Karpas-422 (cell line): Measurements from ENCODE around the gene SPEF2. TPM values are rescaled to one million over a fixed set of nuclear protein-coding genes. Genes with fewer than 3 reads are reported as not detected.

Experiments used
- DNase-seq: peaks from one replicate; pipeline ENCODE4 v3.0.0-alpha.2; 2015
- H2AFZ ChIP-seq: fragments of 200-600 bp; sonication (generic); 2 replicates; pipeline ENCODE4 v1.6.1; 2014; ENCODE audit warnings: antibody characterized with exemption, low read length, mixed read lengths
- H3K27ac ChIP-seq: fragments of 200-600 bp; sonication (generic); 2 replicates; pipeline ENCODE4 v1.5.1; 2014; ENCODE audit warnings: mild to moderate bottlenecking, low read length, moderate library complexity
- H3K27me3 ChIP-seq: fragments of 200-600 bp; sonication (generic); 2 replicates; pipeline ENCODE4 v1.6.1; 2014; ENCODE audit warnings: low read length, mixed read lengths
- H3K36me3 ChIP-seq: fragments of 200-600 bp; sonication (generic); 2 replicates; pipeline ENCODE4 v1.6.1; 2014; ENCODE audit warnings: low read length, mixed read lengths; ENCODE audit not compliant: insufficient read depth
- H3K4me1 ChIP-seq: fragments of 200-600 bp; sonication (generic); 2 replicates; pipeline ENCODE4 v1.6.1; 2014; ENCODE audit warnings: mild to moderate bottlenecking, low read length, mixed read lengths
- H3K4me2 ChIP-seq: fragments of 200-600 bp; sonication (generic); 2 replicates; pipeline ENCODE4 v1.6.1; 2014; ENCODE audit warnings: low read length, low read depth, mild to moderate bottlenecking; ENCODE audit not compliant: poor library complexity, severe bottlenecking
- H3K4me3 ChIP-seq: fragments of 200-600 bp; sonication (generic); 2 replicates; pipeline ENCODE4 v1.5.1; 2014; ENCODE audit warnings: mild to moderate bottlenecking, antibody characterized with exemption, low read length, mixed read lengths
- H3K79me2 ChIP-seq: fragments of 200-600 bp; sonication (generic); 2 replicates; pipeline ENCODE4 v1.6.1; 2014; ENCODE audit warnings: mild to moderate bottlenecking, low read length, mixed read lengths
- H3K9ac ChIP-seq: fragments of 200-600 bp; sonication (generic); 2 replicates; pipeline ENCODE4 v1.6.0; 2014; ENCODE audit warnings: low read length
- H3K9me2 ChIP-seq: fragments of 200-600 bp; sonication (generic), shearing (Covaris generic); replicated peaks from 2 replicates; pipeline ENCODE4 v1.6.0; 2014; ENCODE audit warnings: mild to moderate bottlenecking, low read length, moderate library complexity; ENCODE audit not compliant: insufficient read depth
- H3K9me3 ChIP-seq: fragments of 300-700, 200-600 bp; sonication (generic); 2 replicates; pipeline ENCODE4 v1.6.1; 2014; ENCODE audit warnings: low read length, mixed read lengths
- H4K20me1 ChIP-seq: fragments of 200-600 bp; sonication (generic); 2 replicates; pipeline ENCODE4 v1.6.1; 2014; ENCODE audit warnings: mild to moderate bottlenecking, antibody characterized with exemption, low read length, low read depth; ENCODE audit not compliant: insufficient read depth
- total RNA-seq: library from RNA; depleted of rRNA; stranded (reverse); fragments of >200 nt; shearing (Covaris generic); gene quantifications from 2 replicates; pipeline ENCODE4 v1.2.3, GENCODE V29; 2014; ENCODE audit warnings: low replicate concordance

SPEF2 gene
- total RNA-seq, 1 experiment from 2014 or later, result not detected

DNA sequence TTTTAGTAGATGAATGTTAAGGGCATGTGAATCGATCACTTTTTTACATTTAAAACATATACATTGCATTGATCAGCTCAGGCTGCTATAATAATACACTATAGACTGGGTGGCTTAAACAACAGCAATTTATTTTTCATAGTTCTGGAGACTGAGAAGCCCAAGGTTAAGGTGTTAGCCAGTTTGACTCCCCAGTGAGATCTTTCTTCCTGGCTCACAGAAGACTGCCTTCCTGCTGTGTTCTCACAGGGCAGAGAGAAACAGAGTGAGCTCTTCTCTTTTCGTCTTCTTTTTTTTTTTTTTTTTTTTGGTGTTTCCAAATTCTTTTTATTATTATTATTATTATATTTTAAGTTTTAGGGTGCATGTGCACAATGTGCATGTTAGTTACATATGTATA lies 56.4 kb downstream of the SPEF2 start:
- Histone ChIP-seq H3K4me1 (no peaks in the 10 kb centered on the region), H3K79me2 (no peaks in the 10 kb centered on the region), H3K9ac (no peak overlapping the region), H2AFZ (no peak overlapping the region), H3K4me2 (no peak overlapping the region), H3K27me3 (no peaks in the 10 kb centered on the region), H4K20me1 (no peaks in the 10 kb centered on the region), H3K4me3 (no peak overlapping the region), H3K36me3 (no peaks in the 10 kb centered on the region), H3K9me3 (no peaks in the 10 kb centered on the region), H3K27ac (no peak overlapping the region), H3K9me2 (no peaks in the 10 kb centered on the region)
- no peak for DNase-seq

DNA sequence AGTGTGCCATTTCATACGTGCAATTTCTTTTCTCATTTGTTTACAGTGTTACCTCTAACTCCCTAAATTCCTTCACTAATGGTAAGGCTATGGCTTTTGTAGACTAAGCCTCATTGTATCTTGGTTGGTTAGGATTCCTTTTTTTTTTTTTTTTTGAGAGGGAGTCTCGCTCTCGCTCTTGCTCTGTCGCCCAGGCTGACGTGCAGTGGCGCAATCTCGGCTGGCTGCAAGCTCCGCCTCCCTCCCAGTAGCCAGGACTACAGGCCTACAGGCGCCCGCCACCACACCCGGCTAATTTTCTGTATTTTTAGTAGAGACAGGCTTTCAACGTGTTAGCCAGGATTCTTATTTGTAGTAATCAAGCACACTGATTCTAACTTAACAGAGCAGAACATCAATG lies 57.7 kb downstream of the SPEF2 start:
- Histone ChIP-seq H3K4me2 (no peak overlapping the region), H3K9me2 (no peaks in the 10 kb centered on the region), H3K9ac (no peak overlapping the region), H3K27ac (no peak overlapping the region), H4K20me1 (no peaks in the 10 kb centered on the region), H3K36me3 (no peaks in the 10 kb centered on the region), H3K79me2 (no peaks in the 10 kb centered on the region), H3K9me3 (no peaks in the 10 kb centered on the region), H3K27me3 (no peaks in the 10 kb centered on the region), H3K4me3 (no peak overlapping the region), H2AFZ (no peak overlapping the region), H3K4me1 (no peaks in the 10 kb centered on the region)
- DNase-seq, result no peak

DNA sequence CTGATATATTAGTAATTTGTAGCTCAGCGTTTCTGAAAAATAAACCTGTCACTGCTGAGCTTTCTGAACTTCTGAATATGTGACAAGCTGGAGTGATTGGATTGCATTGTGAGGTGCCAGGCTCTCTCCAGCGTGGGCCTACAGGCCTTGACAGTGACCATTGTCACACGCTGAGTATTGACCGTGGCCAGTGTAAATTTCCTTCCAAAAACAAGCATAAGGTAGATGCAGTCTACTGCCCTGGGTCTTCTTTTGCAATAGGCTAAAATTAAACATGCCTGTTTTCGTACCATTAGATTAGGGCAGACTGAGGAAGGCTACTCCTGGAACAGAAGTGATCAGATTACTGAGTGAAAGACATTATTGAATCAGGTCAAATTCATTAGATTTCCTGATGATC lies 60.2 kb downstream of the SPEF2 start:
- no peak overlapping the region for H3K27ac ChIP-seq
- no peaks in the 10 kb centered on the region for H3K27me3 ChIP-seq
- H3K9me3 ChIP-seq, result no peaks in the 10 kb centered on the region
- H3K79me2 ChIP-seq, result no peaks in the 10 kb centered on the region
- no peak overlapping the region for H3K4me2 ChIP-seq
- DNase-seq, result no peak
- no peak overlapping the region for H3K9ac ChIP-seq
- H2AFZ ChIP-seq, result no peak overlapping the region
- H3K9me2 ChIP-seq, result no peaks in the 10 kb centered on the region
- no peak overlapping the region for H3K4me3 ChIP-seq
- no peaks in the 10 kb centered on the region for H3K36me3 ChIP-seq
- no peaks in the 10 kb centered on the region for H3K4me1 ChIP-seq
- no peaks in the 10 kb centered on the region for H4K20me1 ChIP-seq

DNA sequence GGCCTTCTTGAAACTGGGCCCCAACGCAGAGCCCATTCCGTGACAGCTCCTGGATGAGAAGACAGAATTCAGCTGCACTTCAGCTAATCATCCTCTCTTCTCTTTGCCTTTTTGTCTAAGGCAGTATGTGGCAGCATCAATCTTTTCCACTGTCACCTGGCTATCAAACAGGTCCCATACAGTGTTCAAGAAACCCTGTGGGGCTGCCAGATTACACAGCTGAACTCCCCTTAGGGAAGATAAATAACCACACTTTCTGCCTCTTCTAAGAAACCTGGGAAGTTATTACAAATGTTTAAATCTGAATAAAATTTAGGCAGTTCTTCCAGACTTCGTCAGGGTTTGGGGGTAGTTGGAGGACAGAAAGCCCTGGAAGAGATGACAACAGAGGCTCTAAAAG lies 61.0 kb downstream of the SPEF2 start:
- Histone ChIP-seq H3K9ac (no peak overlapping the region), H3K4me3 (no peak overlapping the region), H4K20me1 (no peaks in the 10 kb centered on the region), H3K27me3 (no peaks in the 10 kb centered on the region), H3K9me2 (no peaks in the 10 kb centered on the region), H3K36me3 (no peaks in the 10 kb centered on the region), H2AFZ (no peak overlapping the region), H3K9me3 (no peaks in the 10 kb centered on the region), H3K4me2 (no peak overlapping the region), H3K27ac (no peak overlapping the region), H3K79me2 (no peaks in the 10 kb centered on the region), H3K4me1 (no peaks in the 10 kb centered on the region)
- DNase-seq, result no peak

DNA sequence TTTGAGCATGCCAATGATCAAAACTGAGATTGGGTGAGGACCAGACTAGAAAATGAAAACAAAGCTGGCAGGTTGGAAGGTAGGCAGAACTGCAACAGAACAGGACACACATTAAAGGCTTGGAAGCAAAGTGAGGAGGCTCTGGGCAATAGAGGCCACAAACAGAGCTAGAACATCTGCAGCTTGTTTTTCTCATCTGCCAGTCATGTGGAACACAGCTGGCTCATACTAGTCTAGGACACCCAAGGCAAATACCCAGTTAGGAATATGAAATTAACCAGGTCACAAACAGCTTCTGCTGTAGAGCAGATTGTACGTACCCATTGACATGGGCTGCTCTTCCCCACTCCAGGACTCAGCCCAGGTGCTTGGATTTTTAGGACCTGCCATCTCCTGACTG lies 61.7 kb downstream of the SPEF2 start:
- Histone ChIP-seq H3K79me2 (no peaks in the 10 kb centered on the region), H3K4me3 (no peak overlapping the region), H4K20me1 (no peaks in the 10 kb centered on the region), H3K9me3 (no peaks in the 10 kb centered on the region), H3K36me3 (no peaks in the 10 kb centered on the region), H3K27me3 (no peaks in the 10 kb centered on the region), H3K9me2 (no peaks in the 10 kb centered on the region), H3K9ac (no peak overlapping the region), H3K4me1 (no peaks in the 10 kb centered on the region), H2AFZ (no peak overlapping the region), H3K4me2 (no peak overlapping the region), H3K27ac (no peak overlapping the region)
- DNase-seq, result no peak

DNA sequence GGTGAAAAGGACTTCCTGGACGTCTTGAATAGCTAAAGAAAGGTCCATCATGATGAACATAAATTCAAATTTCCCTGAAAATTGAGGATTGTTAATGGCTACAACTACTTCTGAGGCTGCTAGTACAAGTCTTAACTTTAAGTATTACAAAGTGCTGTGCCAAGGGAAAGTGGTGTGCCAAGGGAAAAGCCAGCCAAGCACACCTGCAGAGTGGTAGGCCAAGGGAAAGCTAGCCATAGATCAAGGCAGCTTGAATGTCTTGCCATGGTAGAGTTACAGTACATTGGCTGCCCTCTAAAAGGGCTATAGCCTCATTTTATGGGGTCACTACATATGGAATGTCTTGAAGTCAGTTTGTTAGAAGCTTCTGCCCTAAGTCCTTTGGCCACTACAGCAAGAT lies 64.2 kb downstream of the SPEF2 start:
- Histone ChIP-seq H3K27ac (no peak overlapping the region), H4K20me1 (no peaks in the 10 kb centered on the region), H3K4me1 (no peaks in the 10 kb centered on the region), H3K9me3 (no peaks in the 10 kb centered on the region), H3K36me3 (no peaks in the 10 kb centered on the region), H3K9me2 (no peaks in the 10 kb centered on the region), H3K79me2 (no peaks in the 10 kb centered on the region), H3K27me3 (no peaks in the 10 kb centered on the region), H3K4me3 (no peak overlapping the region), H3K4me2 (no peak overlapping the region), H3K9ac (no peak overlapping the region), H2AFZ (no peak overlapping the region)
- no peak for DNase-seq

DNA sequence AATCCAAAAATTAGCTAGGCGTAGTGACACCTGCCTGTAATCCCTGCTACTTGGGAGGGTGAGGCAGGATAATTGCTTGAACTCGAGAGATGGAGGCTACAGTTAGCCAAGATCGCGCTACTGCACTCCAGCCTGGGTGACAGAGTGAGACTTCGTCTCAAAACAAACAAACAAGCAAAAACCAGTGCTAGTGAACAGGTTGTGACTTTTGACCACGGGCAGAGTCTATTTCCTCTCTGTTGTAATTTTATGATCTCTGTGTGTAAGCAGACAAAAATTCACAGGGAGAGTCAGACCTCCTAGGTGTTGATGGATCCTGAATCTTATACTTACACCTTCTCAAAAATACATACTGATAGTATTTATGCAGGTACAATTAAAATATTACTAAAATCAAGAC lies 65.8 kb downstream of the SPEF2 start:
- Histone ChIP-seq H3K9ac (no peak overlapping the region), H3K4me1 (no peaks in the 10 kb centered on the region), H2AFZ (no peak overlapping the region), H3K4me2 (no peak overlapping the region), H3K4me3 (no peak overlapping the region), H4K20me1 (no peaks in the 10 kb centered on the region), H3K36me3 (no peaks in the 10 kb centered on the region), H3K79me2 (no peaks in the 10 kb centered on the region), H3K27me3 (no peaks in the 10 kb centered on the region), H3K9me3 (no peaks in the 10 kb centered on the region), H3K27ac (no peak overlapping the region), H3K9me2 (no peaks in the 10 kb centered on the region)
- no peak for DNase-seq

DNA sequence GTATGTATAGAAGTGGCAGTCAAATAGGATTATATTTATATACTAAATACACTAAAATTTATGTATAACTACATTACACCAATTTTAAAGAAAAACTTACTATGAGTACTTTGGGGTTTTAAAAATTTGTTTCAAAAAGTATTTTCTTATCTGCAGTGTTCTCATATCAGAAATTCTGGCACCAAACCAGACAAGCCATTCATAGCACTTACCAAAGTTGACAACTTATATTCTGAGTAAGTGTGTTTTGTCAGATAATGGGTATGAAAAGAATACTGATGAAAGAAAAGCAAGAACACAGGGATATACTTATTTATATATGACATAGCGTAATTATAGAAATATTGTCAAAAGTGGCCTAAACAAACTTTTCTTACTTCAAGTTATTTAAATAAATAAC lies 67.5 kb downstream of the SPEF2 start:
- H4K20me1 ChIP-seq, result no peaks in the 10 kb centered on the region
- no peak overlapping the region for H3K9ac ChIP-seq
- no peak for DNase-seq
- H2AFZ ChIP-seq, result no peak overlapping the region
- H3K9me2 ChIP-seq, result no peaks in the 10 kb centered on the region
- H3K4me2 ChIP-seq, result no peak overlapping the region
- no peaks in the 10 kb centered on the region for H3K4me1 ChIP-seq
- H3K79me2 ChIP-seq, result no peaks in the 10 kb centered on the region
- H3K27ac ChIP-seq, result no peak overlapping the region
- H3K36me3 ChIP-seq, result no peaks in the 10 kb centered on the region
- H3K27me3 ChIP-seq, result no peaks in the 10 kb centered on the region
- no peaks in the 10 kb centered on the region for H3K9me3 ChIP-seq
- no peak overlapping the region for H3K4me3 ChIP-seq

DNA sequence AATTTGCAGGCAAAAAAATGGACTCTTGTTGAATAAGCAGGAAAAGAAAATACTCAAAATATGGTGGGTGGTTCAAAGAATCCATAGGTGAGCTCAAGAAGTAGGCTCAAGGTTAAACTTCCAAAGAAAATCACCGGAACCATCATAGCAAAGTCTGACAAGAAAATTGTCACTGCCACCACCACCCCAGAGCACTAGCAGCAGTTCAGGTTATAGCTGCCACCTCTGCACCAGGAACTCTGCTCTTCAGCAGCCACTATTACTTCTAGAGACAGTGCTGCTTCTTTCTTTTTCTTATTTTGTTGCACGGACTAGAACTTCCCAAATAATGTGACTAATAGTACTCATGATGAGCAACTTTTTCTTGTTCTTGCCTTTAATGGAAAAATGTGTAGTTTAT lies 70.3 kb downstream of the SPEF2 start:
- H2AFZ ChIP-seq, result no peak overlapping the region
- H3K4me1 ChIP-seq, result no peaks in the 10 kb centered on the region
- no peak overlapping the region for H3K4me3 ChIP-seq
- no peaks in the 10 kb centered on the region for H3K36me3 ChIP-seq
- H3K79me2 ChIP-seq, result no peaks in the 10 kb centered on the region
- H3K9me2 ChIP-seq, result no peaks in the 10 kb centered on the region
- H3K9me3 ChIP-seq, result no peaks in the 10 kb centered on the region
- H3K27me3 ChIP-seq, result no peaks in the 10 kb centered on the region
- DNase-seq, result no peak
- H3K9ac ChIP-seq, result no peak overlapping the region
- no peak overlapping the region for H3K4me2 ChIP-seq
- H4K20me1 ChIP-seq, result no peaks in the 10 kb centered on the region
- H3K27ac ChIP-seq, result no peak overlapping the region
